ENCODE measurements around the gene TUBA1B. TPM values are rescaled to one million over a fixed set of nuclear protein-coding genes. Genes with fewer than 3 reads are reported as not detected.

Gene TUBA1B
- total and polyA plus RNA-seq, 2 of the 13 experiments (the other 11 are each of a cell fraction or from before 2014, with no cell fraction given), result 1,275 to 1,353 TPM

- TF ChIP-seq ZHX2 (IDR thresholded peaks at IDR 0.05; ENCODE audit: low read depth) (no peak), ZHX2 (CRISPR knock-in tag; IDR thresholded peaks at IDR 0.05; ENCODE audit: borderline replicate concordance) (no peak), HDAC1 (CRISPR knock-in tag; IDR thresholded peaks at IDR 0.05) (peak; percentile 67), FUBP1 (CRISPR knock-in tag; IDR thresholded peaks at IDR 0.05; ENCODE audit: borderline replicate concordance) (no peak), ZC3H4 (CRISPR knock-in tag; IDR thresholded peaks at IDR 0.05; ENCODE audit: borderline replicate concordance) (no peak), BORCS8-MEF2B (CRISPR knock-in tag; IDR thresholded peaks at IDR 0.05) (no peak), KMT2A (CRISPR knock-in tag; IDR thresholded peaks at IDR 0.05) (peak; percentile 53; the same call in 1 of the 2 replicates), WIZ (CRISPR knock-in tag; IDR thresholded peaks at IDR 0.05) (no peak), ARID5B (CRISPR knock-in tag; IDR thresholded peaks at IDR 0.05) (no peak), PAWR (CRISPR knock-in tag; IDR thresholded peaks at IDR 0.05; ENCODE audit: borderline replicate concordance) (no peak), ZNF263 (CRISPR knock-in tag; IDR thresholded peaks at IDR 0.05) (peak; percentile 80), SMARCC2 (IDR thresholded peaks at IDR 0.05) (no peak), RNF219 (CRISPR knock-in tag; IDR thresholded peaks at IDR 0.05) (no peak)
Measured at GRCh38 chr12:49110464-49111155, 20.6 kb downstream of the TUBA1B start, which contains the start of gene LMBR1L (continued).
